Measurements from ENCODE around the gene LCOR.

LCOR gene

DNA sequence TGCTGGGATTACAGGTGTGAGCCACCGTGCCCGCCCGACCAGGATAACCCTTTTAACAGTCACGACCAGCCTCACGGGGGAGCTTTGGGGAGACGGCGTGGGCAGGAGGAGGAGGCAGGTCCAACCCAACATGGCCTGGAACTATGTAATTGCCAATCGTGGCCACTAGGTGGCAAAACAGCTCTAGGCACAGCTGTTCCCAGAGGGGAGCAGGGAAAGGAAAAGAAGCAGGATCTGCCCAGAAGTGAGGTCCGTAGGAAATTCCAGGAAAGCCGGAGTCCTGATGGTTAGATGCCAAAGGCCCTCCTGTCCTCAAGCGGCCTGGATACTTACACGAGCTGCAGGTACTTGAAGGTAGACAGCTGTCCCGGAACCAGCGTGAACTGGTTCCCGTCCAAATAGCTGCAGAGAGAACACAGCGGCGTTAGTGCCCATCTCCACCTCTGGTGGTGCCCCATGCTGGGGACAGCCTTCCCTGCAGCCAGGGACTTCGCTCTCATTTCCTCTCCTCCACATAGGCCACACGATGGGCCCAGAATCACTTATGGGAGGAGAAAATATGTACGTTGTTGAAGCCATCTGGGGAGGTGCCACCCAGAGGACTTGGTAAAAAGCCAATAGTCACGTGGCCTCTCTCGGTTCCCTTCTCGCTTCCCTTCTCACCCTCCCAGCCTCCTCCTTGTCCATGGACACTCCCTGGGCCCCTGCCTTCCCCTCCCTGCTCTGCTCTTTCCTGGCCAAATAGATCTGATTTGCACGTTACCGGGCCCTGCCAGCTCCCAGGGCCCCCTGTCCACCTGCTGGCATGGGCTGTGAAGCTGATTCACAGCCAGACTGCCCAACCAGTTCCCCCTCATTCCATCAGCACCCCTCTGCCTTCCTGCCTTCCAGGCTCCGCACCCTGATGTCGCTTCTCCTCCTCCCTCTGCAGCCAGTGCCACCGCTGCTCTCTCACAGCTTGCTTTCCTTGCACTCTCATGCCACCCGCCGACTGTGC, 205.6 kb downstream of the LCOR start:
- DNase-seq, result peak; percentile 73

DNA sequence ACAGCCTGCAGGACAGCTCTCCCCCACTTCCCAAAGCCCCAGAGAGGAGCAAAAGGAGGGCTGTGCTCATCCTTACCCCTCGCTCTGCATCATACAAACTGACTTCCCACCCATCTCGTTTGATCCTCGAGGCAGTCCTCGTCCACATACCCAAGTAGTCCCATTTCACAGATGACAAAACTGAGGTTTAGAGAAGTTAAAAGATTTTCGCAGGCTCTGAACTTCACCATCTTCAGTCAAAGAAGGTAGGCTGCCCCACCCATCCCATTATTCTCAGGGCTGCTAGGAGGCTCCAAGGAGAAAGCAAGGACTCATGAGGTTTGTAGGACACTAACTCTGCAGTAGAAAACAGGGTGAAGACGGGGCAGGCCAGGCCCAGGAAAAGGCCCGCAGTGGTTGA, 206.6 kb downstream of the LCOR start:
- DNase-seq, result no peak

- no peak for DNase-seq
Observed at GRCh38 chr10:97039538-97040247, 207.6 kb downstream of the LCOR start.

GRCh38 chr10:97040248-97040584, 208.1 kb downstream of the LCOR start:
- DNase-seq, result no peak

DNA sequence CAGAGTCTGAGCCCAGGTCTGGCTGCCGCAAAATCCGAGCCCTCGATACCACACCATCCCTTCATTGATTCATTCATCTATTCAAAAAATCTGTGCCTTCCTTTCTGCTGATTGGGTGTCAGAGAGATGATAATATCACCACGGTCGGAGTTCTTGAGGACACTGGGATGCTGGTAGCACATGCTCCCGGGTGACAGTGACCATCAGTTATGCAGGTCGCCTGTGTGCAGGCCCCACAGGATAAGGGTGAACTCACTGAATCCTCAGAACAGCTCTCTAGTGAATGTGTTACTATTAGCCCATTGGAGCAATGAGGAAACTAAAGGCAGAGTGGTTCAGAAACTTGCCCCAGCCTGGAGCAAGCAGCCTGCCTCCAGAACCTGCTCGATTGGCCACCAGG, 208.6 kb downstream of the LCOR start:
- no peak for DNase-seq

- DNase-seq, result no peak
Observed at GRCh38 chr10:97042081-97042480, 210.0 kb downstream of the LCOR start.

DNA sequence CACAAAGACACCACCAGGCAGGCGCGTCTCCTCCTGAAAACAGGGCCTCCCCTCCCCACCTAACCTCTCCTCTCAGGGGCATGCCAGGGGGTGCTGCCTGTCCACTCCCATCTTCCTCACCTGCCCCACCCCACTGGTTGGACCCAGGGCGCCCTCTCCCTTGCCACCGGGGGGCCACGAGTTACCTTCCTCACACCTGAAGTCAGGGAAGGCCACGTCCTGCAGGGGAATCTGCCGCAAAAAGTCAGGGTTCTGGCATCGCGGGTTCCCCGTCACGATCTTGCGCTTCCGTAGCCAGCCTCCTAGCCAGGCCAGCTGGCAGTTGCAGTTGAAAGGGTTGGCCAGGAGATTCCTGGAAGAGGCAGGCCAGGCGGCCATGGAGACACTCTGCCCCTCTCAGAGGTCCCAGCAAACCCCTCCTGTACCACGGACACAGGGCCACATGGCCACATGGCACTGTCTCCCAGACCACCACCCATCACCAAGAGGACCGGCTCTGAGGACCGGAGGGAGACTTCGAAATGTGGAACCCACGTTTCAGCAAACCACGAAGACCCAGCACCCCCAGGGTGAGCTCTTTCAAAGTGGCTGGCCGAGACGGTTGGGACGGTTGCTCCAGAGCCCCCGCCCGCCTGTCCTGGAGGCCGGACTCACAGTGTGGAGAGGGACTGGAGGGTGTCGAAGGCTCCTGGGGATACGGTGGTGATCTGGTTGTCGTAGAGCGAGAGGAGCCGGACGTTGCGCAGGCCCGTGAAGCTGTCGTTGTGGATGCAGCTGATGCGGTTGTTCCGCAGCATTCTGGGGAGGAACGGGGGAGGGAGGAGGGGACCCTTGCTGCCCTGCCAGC, 210.8 kb downstream of the LCOR start:
- no peak for DNase-seq

DNA sequence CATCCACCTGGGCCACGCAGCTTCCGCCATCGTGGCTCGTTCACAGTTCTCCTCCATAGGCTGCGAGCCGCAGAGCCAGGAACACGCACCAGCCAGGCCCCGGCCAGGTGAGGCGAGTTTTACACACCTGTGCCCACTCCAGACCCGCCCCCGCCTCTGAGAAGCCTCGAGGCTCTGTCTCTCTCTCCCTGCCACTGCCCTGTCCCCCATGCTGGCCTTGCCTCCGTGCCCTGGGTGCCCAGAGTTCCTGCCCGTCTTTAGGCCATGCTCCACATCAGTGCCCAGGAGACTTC, 211.4 kb downstream of the LCOR start:
- DNase-seq, result no peak
